Measurements from ENCODE around the gene NAV2. TPM values are rescaled to one million over a fixed set of nuclear protein-coding genes. Genes with fewer than 3 reads are reported as not detected.

The NAV2 gene
- total and polyA plus RNA-seq, 2 donors (not counting 1 experiment from before 2014, with no cell fraction given): 8.1 to 14.0 TPM

DNA sequence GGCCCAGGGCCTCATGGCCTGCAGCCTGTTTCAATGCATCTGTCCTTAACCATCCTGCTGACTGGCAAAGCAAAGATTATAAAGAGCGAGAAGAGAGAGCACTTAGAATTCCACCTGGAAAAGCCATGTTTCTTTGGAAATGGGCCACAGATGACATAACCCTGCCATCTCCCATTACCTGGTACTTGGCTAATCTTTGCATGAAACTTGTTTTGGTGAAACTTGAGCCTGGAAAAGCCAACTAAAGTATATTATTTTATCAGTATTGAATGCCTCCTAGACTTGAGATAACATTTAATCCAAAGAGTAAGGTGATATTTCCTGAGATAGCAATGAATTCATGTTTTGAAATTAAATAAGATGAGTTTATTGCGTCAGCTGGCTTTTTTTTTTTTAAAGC, 72.6 kb downstream of the NAV2 start:
- Histone ChIP-seq H3K4me2 (ENCODE audit: extremely low read depth, insufficient read depth, low read length) (no peak overlapping the region), H3K27me3 (ENCODE audit: control insufficient read depth, insufficient read depth, low read length) (no peaks in the 10 kb centered on the region), H4K20me1 (ENCODE audit: control insufficient read depth, extremely low read depth, insufficient read depth, low read length) (peaks cover 3% of the 10 kb centered on the region), H3K4me3 (replicated peaks in 1 of 4; ENCODE audit: control extremely low read depth in 1 of 4, insufficient read depth in 1 of 4, low read depth in 3 of 4, low read length in 4 of 4) (no peak overlapping the region), H3K9ac (ENCODE audit: insufficient read depth, low read length) (no peak overlapping the region), H2AFZ (ENCODE audit: low read length) (no peak overlapping the region), H3K4me1 (ENCODE audit: control insufficient read depth, extremely low read depth, insufficient read depth, low read length) (no peaks in the 10 kb centered on the region), H3K79me2 (ENCODE audit: control insufficient read depth, insufficient read depth, low read length) (peaks cover 74% of the 10 kb centered on the region), H3K9me3 (ENCODE audit: control insufficient read depth, insufficient read depth, low read depth, low read length) (no peaks in the 10 kb centered on the region), H3K27ac (ENCODE audit: insufficient read depth, low read length) (no peak overlapping the region), H3K36me3 (ENCODE audit: control insufficient read depth, insufficient read depth, low read length) (no peaks in the 10 kb centered on the region)
- TF ChIP-seq EZH2 (IDR thresholded peaks at IDR 0.05; ENCODE audit: low read length, missing control alignments): no peak
- no peak for TF ChIP-seq CTCF (conservative IDR thresholded peaks at IDR 0.05 in 1 of 2, IDR thresholded peaks at IDR 0.05 in 1 of 2; ENCODE audit: low read depth in 1 of 2, low read length in 2 of 2)
- DNase-seq (ENCODE audit: low read depth in 2 of 2): no peak

DNA sequence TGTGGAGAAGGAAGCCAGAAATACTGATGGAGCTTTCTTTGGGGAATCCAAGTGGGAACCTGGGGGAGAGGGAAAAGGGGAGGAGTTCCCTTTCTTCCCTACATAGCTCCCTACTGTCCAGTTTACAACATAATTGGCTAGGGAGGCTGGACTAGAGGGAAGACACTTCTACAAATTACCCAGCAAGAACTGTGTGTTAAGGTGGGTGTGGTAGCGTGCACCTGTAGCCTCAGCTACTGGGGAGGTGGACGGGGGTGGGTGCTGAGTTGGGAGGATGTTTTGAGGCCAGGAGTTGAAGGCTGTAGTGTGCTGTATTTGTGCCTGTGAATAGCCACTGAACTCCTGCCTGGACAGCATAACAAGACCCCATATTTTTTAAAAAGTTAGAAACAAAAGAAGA, 74.0 kb downstream of the NAV2 start:
- Histone ChIP-seq H3K9me3 (ENCODE audit: control insufficient read depth, insufficient read depth, low read depth, low read length) (no peaks in the 10 kb centered on the region), H2AFZ (ENCODE audit: low read length) (no peak overlapping the region), H3K9ac (ENCODE audit: insufficient read depth, low read length) (no peak overlapping the region), H3K4me2 (ENCODE audit: extremely low read depth, insufficient read depth, low read length) (no peak overlapping the region), H4K20me1 (ENCODE audit: control insufficient read depth, extremely low read depth, insufficient read depth, low read length) (peaks cover 3% of the 10 kb centered on the region), H3K4me3 (replicated peaks in 1 of 4; ENCODE audit: control extremely low read depth in 1 of 4, insufficient read depth in 1 of 4, low read depth in 3 of 4, low read length in 4 of 4) (no peak overlapping the region), H3K27me3 (ENCODE audit: control insufficient read depth, insufficient read depth, low read length) (no peaks in the 10 kb centered on the region), H3K36me3 (ENCODE audit: control insufficient read depth, insufficient read depth, low read length) (no peaks in the 10 kb centered on the region), H3K79me2 (ENCODE audit: control insufficient read depth, insufficient read depth, low read length) (peaks cover 75% of the 10 kb centered on the region), H3K27ac (ENCODE audit: insufficient read depth, low read length) (no peak overlapping the region), H3K4me1 (ENCODE audit: control insufficient read depth, extremely low read depth, insufficient read depth, low read length) (no peaks in the 10 kb centered on the region)
- no peak for DNase-seq (ENCODE audit: low read depth in 2 of 2)
- TF ChIP-seq CTCF (conservative IDR thresholded peaks at IDR 0.05 in 1 of 2, IDR thresholded peaks at IDR 0.05 in 1 of 2; ENCODE audit: low read depth in 1 of 2, low read length in 2 of 2): no peak
- no peak for TF ChIP-seq EZH2 (IDR thresholded peaks at IDR 0.05; ENCODE audit: low read length, missing control alignments)

- Histone ChIP-seq H3K4me1 (ENCODE audit: control insufficient read depth, extremely low read depth, insufficient read depth, low read length) (no peaks in the 10 kb centered on the region), H3K9me3 (ENCODE audit: control insufficient read depth, insufficient read depth, low read depth, low read length) (no peaks in the 10 kb centered on the region), H3K36me3 (ENCODE audit: control insufficient read depth, insufficient read depth, low read length) (no peaks in the 10 kb centered on the region), H3K4me3 (replicated peaks in 1 of 4; ENCODE audit: control extremely low read depth in 1 of 4, insufficient read depth in 1 of 4, low read depth in 3 of 4, low read length in 4 of 4) (no peak overlapping the region), H3K27ac (ENCODE audit: insufficient read depth, low read length) (no peak overlapping the region), H3K79me2 (ENCODE audit: control insufficient read depth, insufficient read depth, low read length) (peaks cover 66% of the 10 kb centered on the region), H2AFZ (ENCODE audit: low read length) (no peak overlapping the region), H3K27me3 (ENCODE audit: control insufficient read depth, insufficient read depth, low read length) (no peaks in the 10 kb centered on the region), H4K20me1 (ENCODE audit: control insufficient read depth, extremely low read depth, insufficient read depth, low read length) (peaks cover 3% of the 10 kb centered on the region), H3K9ac (ENCODE audit: insufficient read depth, low read length) (no peak overlapping the region), H3K4me2 (ENCODE audit: extremely low read depth, insufficient read depth, low read length) (no peak overlapping the region)
- no peak for DNase-seq (ENCODE audit: low read depth in 2 of 2)
- no peak for TF ChIP-seq CTCF (conservative IDR thresholded peaks at IDR 0.05 in 1 of 2, IDR thresholded peaks at IDR 0.05 in 1 of 2; ENCODE audit: low read depth in 1 of 2, low read length in 2 of 2)
- TF ChIP-seq EZH2 (IDR thresholded peaks at IDR 0.05; ENCODE audit: low read length, missing control alignments): no peak
These were observed 75.8 kb downstream of the NAV2 start for GRCh38 chr11:19788435-19788834.
